CD4-positive, alpha-beta memory T cell (primary cell): ENCODE results near the gene ARID2. TPM values are rescaled to one million over a fixed set of nuclear protein-coding genes. Genes with fewer than 3 reads are reported as not detected.
A peak's percentile ranks its signal among the peaks of the same experiment; 100 is the strongest.

ENCODE experiments used
- CTCF ChIA-PET: fragments of 350-600 bp; sonication (Branson Sonifier 250); formaldehyde crosslinking; loops from one replicate; lab custom pipeline; 2021; ENCODE audit warnings: inconsistent platforms; ENCODE audit not compliant: partially characterized antibody; lab: Charles Lee
- POLR2A ChIA-PET: fragments of 350-600 bp; sonication (Branson Sonifier 250); formaldehyde crosslinking; loops from one replicate; lab custom pipeline; 2021; ENCODE audit not compliant: partially characterized antibody; lab: Charles Lee
- DNase-seq, 5 donors: peaks; one replicate each; pipeline versions ENCODE4 v3.0.0 to v3.0.0-alpha.2; 2020 to 2022; ENCODE audit warnings: mixed read lengths in 1 of 5
- H3K27ac ChIP-seq: one replicate; pipeline ENCODE4 v1.7.0; 2013; ENCODE audit warnings: low read depth, low read length
- H3K27me3 ChIP-seq: 2 replicates; pipeline ENCODE4 v1.7.0; 2013; ENCODE audit warnings: mild to moderate bottlenecking, low read length, moderate library complexity; ENCODE audit not compliant: insufficient read depth
- H3K36me3 ChIP-seq: 2 replicates; pipeline ENCODE4 v1.7.0; 2013; ENCODE audit warnings: mild to moderate bottlenecking, low read length, moderate library complexity; ENCODE audit not compliant: insufficient read depth
- H3K4me1 ChIP-seq: 2 replicates; pipeline ENCODE4 v1.7.0; 2013; ENCODE audit warnings: mild to moderate bottlenecking, low read length, moderate library complexity; ENCODE audit not compliant: insufficient read depth
- H3K4me3 ChIP-seq, 2 donors: one replicate each; pipeline ENCODE4 v1.7.0; 2013; ENCODE audit warnings: low read length in 2 of 2, mild to moderate bottlenecking in 1 of 2
- H3K9me3 ChIP-seq, 2 donors: one replicate each; pipeline ENCODE4 v1.7.0; 2013; ENCODE audit warnings: low read length in 2 of 2, control low read depth in 1 of 2; ENCODE audit not compliant: control insufficient read depth in 1 of 2
- H3K27ac Mint-ChIP-seq, 7 donors: one replicate each; pipeline ENCODE4 v1.8.0; 2020 to 2021; ENCODE audit warnings: mixed read lengths in 7 of 7, mild to moderate bottlenecking in 6 of 7, inconsistent platforms in 3 of 7, moderate library complexity in 3 of 7
- H3K27me3 Mint-ChIP-seq, 2 donors: one replicate each; pipeline ENCODE4 v1.8.0; 2020 to 2021; ENCODE audit warnings: mixed read lengths in 2 of 2
- H3K36me3 Mint-ChIP-seq, 2 donors: one replicate each; pipeline ENCODE4 v1.8.0; 2020 to 2021; ENCODE audit warnings: mixed read lengths in 2 of 2, inconsistent platforms in 1 of 2, mild to moderate bottlenecking in 1 of 2
- H3K4me1 Mint-ChIP-seq, 4 donors: one replicate each; pipeline ENCODE4 v1.8.0; 2020 to 2021; ENCODE audit warnings: mixed read lengths in 4 of 4, mild to moderate bottlenecking in 1 of 4
- H3K4me3 Mint-ChIP-seq, 8 donors: one replicate each; pipeline ENCODE4 v1.8.0; 2020 to 2021; ENCODE audit warnings: mixed read lengths in 8 of 8, mild to moderate bottlenecking in 7 of 8, moderate library complexity in 6 of 8, inconsistent platforms in 3 of 8
- H3K9me3 Mint-ChIP-seq, 8 donors: one replicate each; pipeline ENCODE4 v1.8.0; 2020 to 2021; ENCODE audit warnings: mixed read lengths in 8 of 8, mild to moderate bottlenecking in 5 of 8, inconsistent platforms in 3 of 8, moderate library complexity in 1 of 8
- intact Hi-C: fragments of 100-400 bp; cut with micrococcal nuclease; formaldehyde crosslinking; loops from one replicate; pipeline ENCODE4 v1.15.1; 2023
- polyA plus RNA-seq, 2 donors: library from polyadenylated mRNA; unstranded; fragments of 300-500 nt; fragmentation: Illumina TruSeq; gene quantifications; one replicate each; pipeline ENCODE4 v1.2.3, GENCODE V29; 2021
- total RNA-seq, 2 experiments: library from RNA; stranded (reverse); gene quantifications; one replicate each; pipeline ENCODE4 v1.2.3, GENCODE V29; 2021

Gene ARID2
- total and polyA plus RNA-seq, 4 experiments from 2014 or later = 6.3 to 51.8 (median 31.9) TPM

DNA sequence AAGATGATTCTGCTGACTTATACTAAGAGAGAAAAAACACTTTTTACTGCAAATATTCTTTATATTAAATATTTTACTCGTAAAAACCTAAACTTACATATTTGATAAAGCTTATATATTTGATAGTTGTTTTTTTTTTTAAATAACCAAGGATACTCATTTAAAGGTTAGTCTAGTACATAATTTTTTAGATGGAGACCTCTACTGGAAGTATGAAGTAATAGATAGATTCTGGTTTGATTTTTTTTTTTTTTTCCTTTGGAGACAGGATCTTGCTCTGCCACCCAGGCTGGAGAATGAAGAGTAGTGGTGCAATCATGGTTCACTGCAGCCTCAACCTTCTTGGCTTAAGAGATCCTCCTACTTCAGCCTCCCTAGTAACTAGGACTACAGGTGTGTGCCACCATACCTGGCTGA lies 16.4 kb downstream of the ARID2 start:
- no peak overlapping the region for H3K4me3 ChIP-seq
- intact Hi-C loops = loop anchor here (1.0 kb wide), 3 partner anchors 18 to 203 kb away; no protein-coding TSS in a partner anchor
- ChIA-PET CTCF (interaction anchor here (0.7 to 9.0 kb wide), 20 partner anchors 9 to 244 kb away, joined by 3 to 94 read pairs (median 3); partner anchors contain the start of gene ARID2), POLR2A (interaction anchor here (1.6 to 6.3 kb wide), 2 partner anchors 17 to 245 kb away, joined by 6 to 59 read pairs; partner anchors contain the start of gene ARID2)
- peak overlapping the region in 2 of 7 donors; percentile 12 to 64 for H3K27ac Mint-ChIP-seq
- H3K4me3 Mint-ChIP-seq = no peak overlapping the region
- peak in 4 of 5 donors; percentile 37 to 57 (median 48) for DNase-seq
- H3K4me1 Mint-ChIP-seq = peaks cover 37 to 73% (median 50%) of the 10 kb centered on the region in 4 donors
- no peaks in the 10 kb centered on the region for H3K27me3 Mint-ChIP-seq
- H3K4me1 ChIP-seq = peaks cover 50% of the 10 kb centered on the region
- no peak overlapping the region for H3K27ac ChIP-seq
- H3K36me3 ChIP-seq = no peaks in the 10 kb centered on the region
- peaks cover 16 to 28% of the 10 kb centered on the region in 2 donors for H3K36me3 Mint-ChIP-seq
- no peaks in the 10 kb centered on the region for H3K9me3 ChIP-seq
- H3K27me3 ChIP-seq = no peaks in the 10 kb centered on the region
- peaks cover 0 to 4% (median 0%) of the 10 kb centered on the region in 8 donors for H3K9me3 Mint-ChIP-seq

DNA sequence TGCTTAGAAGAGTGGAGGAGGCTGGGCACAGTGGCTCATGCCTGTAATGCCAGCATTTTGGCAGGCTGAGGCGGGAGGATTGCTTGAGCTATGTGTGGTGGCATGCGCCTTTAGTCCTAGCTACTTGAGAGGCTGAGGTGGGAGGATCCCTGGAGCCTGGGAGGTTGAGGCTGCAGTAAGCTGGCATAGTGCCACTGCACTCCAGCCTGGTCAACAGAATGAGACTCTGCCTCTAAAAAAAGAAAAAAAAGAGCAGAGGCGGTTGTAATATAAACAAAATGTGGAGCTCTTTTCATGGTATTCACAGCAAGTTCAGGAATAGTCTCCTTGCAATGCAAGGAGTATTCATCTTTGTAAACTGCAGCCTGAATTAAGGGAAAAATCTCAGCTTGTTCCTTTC lies 27.2 kb downstream of the ARID2 start:
- Histone ChIP-seq H3K27me3 (no peaks in the 10 kb centered on the region), H3K27ac (no peak overlapping the region), H3K36me3 (no peaks in the 10 kb centered on the region), H3K4me3 (no peak overlapping the region), H3K9me3 (no peaks in the 10 kb centered on the region), H3K4me1 (peaks cover 24% of the 10 kb centered on the region)
- peak overlapping the region in 3 of 7 donors; percentile 4 to 39 (median 8) for H3K27ac Mint-ChIP-seq
- peaks cover 38 to 81% (median 61%) of the 10 kb centered on the region in 4 donors for H3K4me1 Mint-ChIP-seq
- intact Hi-C loops = no loop called here
- H3K36me3 Mint-ChIP-seq = peaks cover 17 to 28% of the 10 kb centered on the region in 2 donors
- H3K4me3 Mint-ChIP-seq = no peak overlapping the region
- peaks cover 0 to 2% (median 0%) of the 10 kb centered on the region in 8 donors for H3K9me3 Mint-ChIP-seq
- POLR2A ChIA-PET = interaction anchor here (1.2 kb wide), 2 partner anchors 29 to 235 kb away, joined by 4 to 10 read pairs; no protein-coding TSS in a partner anchor
- no peak for DNase-seq
- H3K27me3 Mint-ChIP-seq = no peaks in the 10 kb centered on the region
- CTCF ChIA-PET = interaction anchor here (1.1 to 2.3 kb wide), 5 partner anchors 9 to 212 kb away, joined by 3 to 8 read pairs (median 6); partner anchors contain the start of gene ARID2

DNA sequence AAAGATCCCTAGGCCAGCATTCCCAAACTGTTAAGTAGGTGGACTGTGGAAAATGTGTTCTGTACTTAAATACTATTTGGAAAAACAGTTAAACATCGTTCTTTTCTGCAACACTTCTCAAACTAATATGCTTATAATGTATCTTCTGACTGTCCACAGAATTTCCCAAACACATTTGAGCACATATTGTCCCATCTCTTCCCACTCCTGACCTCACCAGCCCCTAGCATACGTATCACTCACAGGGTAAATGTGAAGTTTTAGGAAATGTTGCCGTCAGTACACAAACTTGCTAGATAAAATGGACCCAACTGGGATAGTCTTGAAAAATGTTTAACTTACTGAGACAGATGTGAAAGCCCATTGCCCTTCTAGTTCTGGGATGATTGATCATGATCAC lies 27.7 kb downstream of the ARID2 start:
- Mint-ChIP-seq H3K4me1 (peaks cover 39 to 83% (median 64%) of the 10 kb centered on the region in 4 donors), H3K27me3 (no peaks in the 10 kb centered on the region), H3K4me3 (no peak overlapping the region), H3K27ac (peak overlapping the region in 2 of 7 donors; percentile 2 to 10), H3K36me3 (peaks cover 17 to 27% of the 10 kb centered on the region in 2 donors), H3K9me3 (peaks cover 0 to 2% (median 0%) of the 10 kb centered on the region in 8 donors)
- CTCF ChIA-PET = interaction anchor here (1.1 to 2.3 kb wide), 5 partner anchors 10 to 213 kb away, joined by 3 to 8 read pairs (median 6); partner anchors contain the start of gene ARID2
- Histone ChIP-seq H3K4me1 (peaks cover 22% of the 10 kb centered on the region), H3K4me3 (no peak overlapping the region), H3K27me3 (no peaks in the 10 kb centered on the region), H3K36me3 (no peaks in the 10 kb centered on the region), H3K9me3 (no peaks in the 10 kb centered on the region), H3K27ac (no peak overlapping the region)
- intact Hi-C loops = no loop called here
- POLR2A ChIA-PET = interaction anchor here (1.2 kb wide), 2 partner anchors 30 to 234 kb away, joined by 4 to 10 read pairs; no protein-coding TSS in a partner anchor
- no peak for DNase-seq

DNA sequence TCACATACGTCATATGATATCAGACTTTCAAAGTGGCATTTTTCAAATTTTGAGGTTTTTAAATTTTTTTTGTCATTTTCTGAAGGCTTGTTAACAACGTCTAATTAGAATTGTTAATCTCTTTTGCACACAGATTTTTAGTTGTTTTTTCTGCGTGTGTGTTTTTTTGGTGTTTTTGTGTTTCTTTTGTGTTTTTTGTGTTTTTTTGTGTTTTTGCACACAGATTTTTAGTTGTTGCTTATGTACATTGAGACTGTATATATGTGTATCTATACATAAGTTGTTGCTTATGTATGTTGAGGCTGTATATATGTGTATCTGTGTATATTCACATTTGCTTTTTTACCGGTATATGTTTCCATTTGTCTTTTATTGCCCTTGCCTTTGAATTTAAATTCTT lies 30.8 kb downstream of the ARID2 start:
- H3K4me1 Mint-ChIP-seq = peaks cover 36 to 67% (median 55%) of the 10 kb centered on the region in 4 donors
- H3K27me3 ChIP-seq = no peaks in the 10 kb centered on the region
- no peak overlapping the region for H3K4me3 Mint-ChIP-seq
- no peaks in the 10 kb centered on the region for H3K27me3 Mint-ChIP-seq
- H3K27ac ChIP-seq = no peak overlapping the region
- H3K36me3 Mint-ChIP-seq = peaks cover 6 to 17% of the 10 kb centered on the region in 2 donors
- POLR2A ChIA-PET = interaction anchor here (0.8 kb wide), 2 partner anchors 30 to 34 kb away, joined by 3 read pairs; partner anchors contain the start of gene ARID2
- no peak overlapping the region for H3K4me3 ChIP-seq
- no peak for DNase-seq
- H3K4me1 ChIP-seq = peaks cover 24% of the 10 kb centered on the region
- intact Hi-C loops = loop anchor here (5.0 kb wide), 1 partner anchor 232 kb away; the partner anchor contains the start of gene SCAF11
- no peaks in the 10 kb centered on the region for H3K36me3 ChIP-seq
- CTCF ChIA-PET = interaction anchor here (0.6 to 1.3 kb wide), 6 partner anchors 8 to 231 kb away, joined by 3 read pairs; no protein-coding TSS in a partner anchor
- H3K9me3 ChIP-seq = no peaks in the 10 kb centered on the region
- H3K27ac Mint-ChIP-seq = no peak overlapping the region
- no peaks in the 10 kb centered on the region for H3K9me3 Mint-ChIP-seq

DNA sequence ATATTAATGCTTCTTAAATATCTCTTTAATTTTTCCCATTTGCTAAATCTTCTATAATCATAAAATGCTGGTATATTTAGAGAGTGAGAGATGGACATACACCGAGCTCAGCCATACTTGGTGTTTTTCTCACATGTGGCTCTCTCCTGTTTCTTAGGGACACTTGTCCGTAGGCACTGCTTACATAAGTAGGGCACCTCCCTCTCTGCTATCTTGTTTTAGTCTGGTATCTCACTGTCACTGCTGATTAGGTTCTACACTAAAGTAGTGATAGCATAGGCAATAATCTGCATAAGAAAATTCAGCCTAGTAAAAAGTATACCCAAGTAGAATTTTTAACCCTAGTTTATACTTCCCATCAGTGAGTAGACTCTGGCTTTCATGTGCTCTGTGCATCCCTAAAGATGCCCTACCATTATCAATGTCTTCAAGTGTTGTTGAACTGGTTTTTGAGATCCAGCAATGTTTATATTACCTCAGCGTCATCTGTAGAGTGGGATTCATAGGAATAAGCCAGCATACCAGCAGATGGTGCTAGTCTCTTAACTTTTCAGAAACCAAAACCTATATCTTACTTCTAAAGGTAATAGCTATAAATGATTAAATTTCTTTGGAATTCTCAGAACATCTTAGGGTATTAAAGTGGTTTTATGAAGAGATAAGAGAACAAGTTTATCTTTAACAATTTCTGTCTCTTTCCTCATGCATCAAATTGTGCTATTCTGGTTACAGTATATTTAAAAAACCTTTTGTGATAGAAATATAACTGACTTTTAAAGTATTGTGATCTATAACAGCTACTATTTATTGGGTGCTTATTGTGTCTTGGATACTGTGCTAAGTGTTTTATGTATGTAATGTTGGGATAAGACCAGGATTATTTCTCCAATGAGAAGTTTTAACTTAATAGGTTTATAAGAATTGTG lies 32.9 kb downstream of the ARID2 start:
- Histone ChIP-seq H3K4me3 (no peak overlapping the region), H3K27ac (no peak overlapping the region), H3K4me1 (peaks cover 24% of the 10 kb centered on the region), H3K27me3 (no peaks in the 10 kb centered on the region), H3K9me3 (no peaks in the 10 kb centered on the region), H3K36me3 (no peaks in the 10 kb centered on the region)
- Mint-ChIP-seq H3K4me3 (peak overlapping the region in 2 of 8 donors; percentile 5 to 29), H3K27me3 (no peaks in the 10 kb centered on the region), H3K36me3 (peaks cover 11 to 12% of the 10 kb centered on the region in 2 donors), H3K4me1 (peaks cover 32 to 59% (median 44%) of the 10 kb centered on the region in 4 donors), H3K27ac (peak overlapping the region in 3 of 7 donors; percentile 26 to 29 (median 29)), H3K9me3 (no peaks in the 10 kb centered on the region)
- peak in 3 of 5 donors; percentile 11 to 19 (median 13) for DNase-seq
- ChIA-PET POLR2A (interaction anchor here (0.6 to 1.0 kb wide), 2 partner anchors 10 to 229 kb away, joined by 3 read pairs; no protein-coding TSS in a partner anchor), CTCF (interaction anchor here (0.6 to 2.1 kb wide), 20 partner anchors 11 to 365 kb away, joined by 3 to 9 read pairs (median 4); no protein-coding TSS in a partner anchor)
- intact Hi-C loops = loop anchor here (2.0 to 5.0 kb wide), 2 partner anchors 230 to 242 kb away; partner anchors contain the start of gene SCAF11

DNA sequence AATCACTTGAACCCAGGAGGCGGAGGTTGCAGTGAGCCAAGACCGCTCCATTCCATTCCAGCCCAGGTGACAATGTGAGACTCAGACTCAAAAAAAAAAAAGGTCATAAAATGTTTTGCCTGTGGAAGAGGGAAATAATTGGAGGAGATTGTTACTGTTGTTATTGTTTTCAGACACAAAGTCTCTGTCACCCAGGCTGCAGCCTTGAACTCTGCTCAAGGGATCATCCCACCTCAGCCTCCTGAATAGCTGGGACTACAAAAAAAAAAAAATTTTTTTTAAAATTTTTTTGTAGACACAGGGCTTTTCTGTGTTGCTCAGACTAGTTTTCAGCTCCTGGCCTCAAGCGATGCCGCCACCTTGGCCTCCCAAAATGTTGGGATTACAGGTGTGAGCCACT lies 33.9 kb downstream of the ARID2 start:
- Mint-ChIP-seq H3K27me3 (no peaks in the 10 kb centered on the region), H3K36me3 (peaks cover 18 to 19% of the 10 kb centered on the region in 2 donors), H3K4me1 (peaks cover 32 to 62% (median 43%) of the 10 kb centered on the region in 4 donors), H3K4me3 (no peak overlapping the region), H3K9me3 (peaks cover 0 to 2% (median 0%) of the 10 kb centered on the region in 8 donors), H3K27ac (no peak overlapping the region)
- no peak for DNase-seq
- H3K4me3 ChIP-seq = no peak overlapping the region
- intact Hi-C loops = loop anchor here (2.0 to 5.0 kb wide), 2 partner anchors 229 to 241 kb away; partner anchors contain the start of gene SCAF11
- no peaks in the 10 kb centered on the region for H3K36me3 ChIP-seq
- POLR2A ChIA-PET = interaction anchor here (1.0 kb wide), 1 partner anchor 228 kb away, joined by 3 read pairs; no protein-coding TSS in a partner anchor
- no peaks in the 10 kb centered on the region for H3K9me3 ChIP-seq
- no peak overlapping the region for H3K27ac ChIP-seq
- H3K4me1 ChIP-seq = peaks cover 21% of the 10 kb centered on the region
- no peaks in the 10 kb centered on the region for H3K27me3 ChIP-seq
- CTCF ChIA-PET = interaction anchor here (0.7 to 2.1 kb wide), 12 partner anchors 10 to 364 kb away, joined by 3 to 9 read pairs (median 4); no protein-coding TSS in a partner anchor
